ENCODE results near the gene AHNAK2.
"Not testable (repeated sequence)": the region's sequence is repeated elsewhere in the genome, so short reads cannot be mapped to it uniquely, and the experiment has no call there.

AHNAK2 gene

DNA sequence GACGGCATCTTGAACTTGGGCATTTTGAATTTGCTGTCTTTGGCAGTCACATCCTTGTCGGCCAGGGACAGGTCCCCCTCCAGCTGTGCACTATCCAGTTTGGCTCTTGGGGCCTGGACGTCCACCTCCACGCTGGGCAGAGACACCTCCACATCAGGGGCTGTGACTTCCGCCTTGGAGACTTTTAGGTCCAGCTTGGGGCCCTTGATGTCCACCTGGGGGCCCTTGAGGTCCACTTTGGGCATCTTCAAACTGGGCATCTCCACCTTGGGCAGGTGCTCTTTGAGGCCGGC lies 34.2 kb downstream of the AHNAK2 start:
- DNase-seq (ENCODE audit: low read depth); H3K4me3 ChIP-seq (ENCODE audit: low read depth, low read length): not testable (repeated sequence)

DNA sequence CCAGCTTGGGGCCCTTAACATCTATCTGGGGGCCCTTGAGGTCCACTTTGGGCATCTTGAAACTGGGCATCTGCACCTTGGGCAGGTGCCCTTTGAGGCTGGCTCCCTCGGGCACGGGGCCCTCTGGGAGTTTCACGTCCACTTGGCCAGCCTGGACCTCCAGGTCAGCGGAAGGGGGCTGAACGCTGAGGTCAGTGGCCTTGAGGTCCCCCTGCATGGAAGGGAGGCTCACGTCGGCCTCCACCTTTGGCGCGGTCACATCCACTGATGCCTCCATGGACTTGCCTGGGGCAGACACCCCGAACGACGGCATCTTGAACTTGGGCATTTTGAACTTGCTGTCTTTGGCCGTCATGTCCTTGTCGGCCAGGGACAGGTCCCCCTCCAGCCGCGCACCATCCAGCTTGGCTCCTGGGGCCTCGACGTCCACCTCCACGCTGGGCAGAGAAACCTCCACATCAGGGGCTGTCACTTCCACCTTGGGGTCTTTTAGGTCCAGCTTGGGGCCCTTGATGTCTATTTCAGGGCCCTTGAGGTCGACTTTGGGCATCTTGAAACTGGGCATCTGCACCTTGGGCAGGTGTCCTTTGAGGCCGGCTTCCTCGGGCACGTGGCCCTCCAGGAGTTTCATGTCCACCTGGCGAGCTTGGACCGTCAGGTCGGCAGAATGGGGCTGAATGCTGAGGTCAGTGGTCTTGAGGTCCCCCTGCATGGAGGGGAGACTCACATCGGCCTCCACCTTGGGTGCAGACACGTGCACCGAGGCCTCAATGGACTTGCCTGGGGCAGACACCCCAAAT lies 34.8 kb downstream of the AHNAK2 start:
- DNase-seq (ENCODE audit: low read depth); H3K4me3 ChIP-seq (ENCODE audit: low read depth, low read length): not testable (repeated sequence)

DNA sequence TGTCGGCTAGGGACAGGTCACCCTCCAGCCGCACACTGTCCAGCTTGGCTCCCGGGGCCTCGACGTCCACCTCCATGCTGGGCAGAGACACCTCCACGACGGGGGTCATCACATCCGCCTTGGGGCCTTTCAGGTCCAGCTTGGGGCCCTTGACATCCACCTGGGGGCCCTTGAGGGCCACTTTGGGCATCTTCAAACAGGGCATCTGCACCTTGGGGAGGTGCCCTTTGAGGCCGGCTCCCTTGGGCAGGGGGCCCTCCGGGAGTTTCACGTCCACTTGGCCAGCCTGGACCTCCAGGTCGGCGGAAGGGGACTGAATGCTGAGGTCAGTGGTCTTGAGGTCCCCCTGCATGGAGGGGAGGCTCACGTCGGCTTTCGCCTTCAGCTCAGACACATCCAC lies 35.6 kb downstream of the AHNAK2 start:
- no peak for DNase-seq (ENCODE audit: low read depth)
- H3K4me3 ChIP-seq (ENCODE audit: low read depth, low read length) = no peak overlapping the region

DNA sequence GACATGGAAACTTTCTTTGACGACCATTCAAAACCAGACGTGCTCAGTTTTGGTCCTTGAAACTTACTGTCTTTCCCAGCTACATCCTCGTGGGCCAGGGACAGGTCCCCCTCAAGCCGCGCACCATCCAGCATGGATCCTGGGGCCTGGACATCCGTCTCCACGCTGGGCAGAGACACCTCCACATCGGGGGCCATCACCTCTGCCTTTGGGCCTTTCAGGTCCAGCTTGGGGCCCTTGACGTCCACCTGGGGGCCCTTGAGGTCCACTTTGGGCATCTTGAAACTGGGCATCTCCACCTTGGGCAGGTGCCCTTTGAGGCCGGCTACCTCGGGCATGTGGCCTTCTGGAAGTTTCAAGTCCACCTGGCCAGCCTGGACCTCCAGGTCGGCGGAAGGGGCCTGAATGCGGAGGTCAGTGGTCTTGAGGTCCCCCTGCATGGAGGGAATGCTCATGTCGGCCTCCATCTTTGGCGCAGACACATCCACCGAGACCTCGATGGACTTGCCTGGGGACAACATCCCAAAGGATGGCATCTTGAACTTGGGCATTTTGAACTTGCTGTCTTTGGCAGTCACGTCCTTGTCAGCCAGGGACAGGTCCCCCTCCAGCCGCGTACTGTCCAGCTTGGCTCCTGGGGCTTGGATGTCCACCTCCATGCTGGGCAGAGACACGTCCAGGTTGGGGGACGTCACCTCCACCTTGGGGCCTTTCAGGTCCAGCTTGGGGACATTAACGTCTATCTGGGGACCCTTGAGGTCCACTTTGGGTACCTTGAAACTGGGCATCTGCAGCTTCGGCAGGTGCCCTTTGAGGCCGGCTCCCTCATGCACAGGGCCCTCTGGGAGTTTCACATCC lies 36.4 kb downstream of the AHNAK2 start:
- DNase-seq (ENCODE audit: low read depth) = no peak
- H3K4me3 ChIP-seq (ENCODE audit: low read depth, low read length) = no peak overlapping the region

DNA sequence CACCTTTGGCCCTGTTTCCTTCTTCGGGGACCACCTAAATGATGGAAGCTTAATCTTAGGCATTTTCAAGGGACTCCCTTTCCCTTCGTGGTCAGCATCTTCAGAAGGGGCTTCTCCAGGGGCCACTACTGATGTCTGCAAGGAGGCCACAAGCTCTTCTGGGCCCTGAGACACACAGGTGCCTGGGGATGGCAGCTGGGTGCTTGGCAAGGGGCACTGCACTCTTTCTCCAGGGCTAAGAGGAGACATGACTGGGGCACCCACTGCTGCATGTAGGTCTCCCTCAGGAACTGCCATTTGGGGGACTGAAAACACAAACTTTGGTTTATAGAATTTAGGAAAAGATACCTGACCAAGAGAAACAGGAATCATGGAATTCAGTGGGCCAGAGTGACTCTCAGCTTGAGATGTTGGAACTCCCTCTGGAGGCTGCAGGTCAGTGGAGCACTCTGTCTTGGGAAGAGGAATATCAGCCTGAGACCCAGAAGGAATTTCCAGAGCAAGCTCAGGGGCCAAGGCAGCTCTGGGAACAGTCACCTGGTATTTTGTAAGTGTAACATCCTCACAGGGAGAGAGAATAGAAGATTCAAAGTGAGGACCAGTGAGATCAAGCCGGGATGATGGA lies 37.5 kb downstream of the AHNAK2 start:
- no peak overlapping the region for H3K4me3 ChIP-seq (ENCODE audit: low read depth, low read length)

DNA sequence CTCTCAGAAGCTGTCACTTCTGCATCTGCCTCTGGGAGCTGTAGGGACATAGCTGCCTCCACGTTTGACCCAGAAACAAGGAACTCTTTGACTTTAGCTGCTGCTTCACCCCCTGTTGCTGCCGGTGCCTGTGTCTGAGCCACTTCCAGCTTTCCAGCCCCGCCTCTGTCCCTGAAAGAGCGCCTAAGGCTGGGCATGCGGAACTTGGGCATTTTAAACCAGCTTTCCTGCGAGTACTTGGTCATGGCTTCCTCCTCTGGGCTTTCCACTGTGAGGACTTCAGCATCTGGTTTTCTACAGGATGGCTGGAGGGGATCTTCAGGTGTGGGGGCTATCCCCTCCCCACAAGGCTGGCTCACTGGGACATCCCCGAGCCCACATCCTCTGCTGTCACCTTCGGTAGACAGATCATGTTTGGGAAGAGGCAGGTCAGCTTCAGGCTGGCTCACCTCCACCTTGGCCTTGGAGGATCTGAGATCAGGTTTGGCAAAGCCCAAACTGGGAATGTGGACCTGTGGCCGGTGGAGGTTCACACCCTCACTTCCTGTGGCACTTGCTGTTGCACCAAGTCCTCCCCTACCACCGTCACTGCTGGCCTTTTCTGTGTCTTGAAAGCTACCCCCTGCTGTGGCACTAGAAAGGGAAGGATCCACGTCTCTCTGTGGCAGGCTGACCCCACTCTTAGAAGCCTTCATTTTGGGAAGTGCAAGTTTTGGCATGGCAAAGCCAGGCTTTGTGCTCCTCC lies 38.3 kb downstream of the AHNAK2 start:
- H3K4me3 ChIP-seq (ENCODE audit: low read depth, low read length) = no peak overlapping the region
- no peak for DNase-seq (ENCODE audit: low read depth)

More for the DNA sequence above, 37.5 kb downstream of the AHNAK2 start:
- DNase-seq (ENCODE audit: low read depth) = no peak

DNA sequence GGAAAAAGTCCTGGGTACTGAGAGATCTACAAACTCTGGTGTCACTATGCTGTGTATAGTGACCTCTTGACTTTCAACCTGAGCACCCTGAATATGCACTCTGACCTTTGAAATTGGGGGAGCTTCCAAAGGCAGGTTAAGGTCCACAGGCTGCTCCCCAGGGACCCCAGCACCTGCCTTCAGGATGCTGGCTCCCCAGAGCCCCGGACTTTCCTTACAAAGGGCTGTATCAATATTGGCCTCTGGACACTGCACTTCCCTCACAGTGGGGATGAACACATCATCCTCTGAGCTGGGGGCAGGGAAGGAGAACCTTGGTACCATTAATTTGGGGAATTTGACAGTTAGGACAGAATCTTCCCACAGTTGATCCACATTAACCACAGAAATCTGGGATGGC lies 39.2 kb downstream of the AHNAK2 start:
- no peak for DNase-seq (ENCODE audit: low read depth)
- H3K4me3 ChIP-seq (ENCODE audit: low read depth, low read length) = no peak overlapping the region

DNA sequence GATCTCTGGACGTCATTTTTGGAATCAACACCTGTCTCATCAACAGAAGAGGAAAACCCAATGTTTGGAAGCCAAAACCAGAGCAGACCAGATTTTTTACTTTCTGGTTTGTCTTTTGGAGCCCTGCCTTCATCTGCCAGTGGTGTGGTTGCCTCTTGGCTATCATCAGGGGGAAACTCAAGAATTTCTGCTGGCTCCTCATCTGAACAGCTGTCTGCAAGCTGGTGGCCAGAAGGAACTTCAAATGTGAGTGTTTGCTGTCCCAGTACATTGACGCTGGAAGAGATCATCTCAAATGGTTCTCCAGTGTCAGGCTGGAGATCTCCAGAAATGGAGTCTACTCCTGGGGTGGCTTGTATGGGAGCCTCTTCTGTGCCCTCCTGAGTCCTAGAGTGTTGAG lies 39.7 kb downstream of the AHNAK2 start:
- no peak for DNase-seq (ENCODE audit: low read depth)

DNA sequence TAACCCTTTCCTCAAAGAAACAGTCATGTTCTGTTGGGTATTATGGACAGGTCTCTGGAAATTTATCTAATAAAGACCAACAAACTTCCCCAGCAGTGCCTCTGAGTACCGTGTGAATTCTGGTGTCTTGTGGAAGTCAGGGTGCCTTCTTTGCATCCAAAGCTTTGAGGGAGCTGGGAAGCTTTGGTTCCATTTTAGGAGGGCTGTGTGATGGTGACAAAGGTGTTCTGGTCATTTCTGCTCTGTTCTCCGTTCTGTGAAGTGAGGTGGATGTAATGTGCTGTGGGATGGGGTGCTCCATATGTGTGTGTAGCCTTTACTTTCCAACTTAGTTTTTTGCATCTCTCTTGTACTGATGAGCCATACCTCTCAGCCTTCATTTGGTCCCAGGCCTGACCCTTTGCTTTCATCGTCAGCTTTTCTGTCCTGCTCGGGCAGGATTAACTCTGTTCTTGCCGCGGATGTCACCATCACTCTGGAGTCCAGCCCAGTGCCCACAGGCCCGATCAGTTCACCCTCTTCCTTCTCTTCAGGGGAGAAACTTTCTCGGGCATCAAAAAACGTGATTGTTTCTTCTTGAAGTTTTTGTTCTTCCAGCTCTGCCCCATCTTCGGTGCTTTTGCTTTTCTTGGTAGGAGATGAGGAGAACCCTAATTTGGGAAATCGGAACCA lies 40.3 kb downstream of the AHNAK2 start:
- H3K4me3 ChIP-seq (ENCODE audit: low read depth, low read length) = no peak overlapping the region
- DNase-seq (ENCODE audit: low read depth) = no peak

More for the DNA sequence above, 39.7 kb downstream of the AHNAK2 start:
- no peak overlapping the region for H3K4me3 ChIP-seq (ENCODE audit: low read depth, low read length)

DNA sequence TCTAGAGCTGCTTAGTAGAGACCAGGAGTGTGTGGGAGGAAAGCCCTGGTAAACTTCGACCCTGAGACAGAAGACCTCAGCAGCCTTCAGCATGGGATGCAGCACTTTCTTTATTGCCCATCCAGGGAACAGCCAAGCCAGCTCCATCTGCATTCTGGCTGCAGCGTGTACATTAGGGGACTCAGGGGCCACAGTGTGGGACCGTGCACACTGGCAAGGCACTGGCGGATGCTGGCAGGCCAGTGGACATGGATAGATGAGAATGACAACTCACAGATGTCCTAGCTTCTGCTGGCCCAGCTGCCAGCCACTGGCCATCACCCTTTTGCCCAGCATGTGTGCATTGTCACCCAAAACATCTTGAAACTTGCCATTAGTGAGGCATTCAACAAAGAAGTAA lies 41.0 kb downstream of the AHNAK2 start:
- H3K4me3 ChIP-seq (ENCODE audit: low read depth, low read length) = no peak overlapping the region
- no peak for DNase-seq (ENCODE audit: low read depth)

DNA sequence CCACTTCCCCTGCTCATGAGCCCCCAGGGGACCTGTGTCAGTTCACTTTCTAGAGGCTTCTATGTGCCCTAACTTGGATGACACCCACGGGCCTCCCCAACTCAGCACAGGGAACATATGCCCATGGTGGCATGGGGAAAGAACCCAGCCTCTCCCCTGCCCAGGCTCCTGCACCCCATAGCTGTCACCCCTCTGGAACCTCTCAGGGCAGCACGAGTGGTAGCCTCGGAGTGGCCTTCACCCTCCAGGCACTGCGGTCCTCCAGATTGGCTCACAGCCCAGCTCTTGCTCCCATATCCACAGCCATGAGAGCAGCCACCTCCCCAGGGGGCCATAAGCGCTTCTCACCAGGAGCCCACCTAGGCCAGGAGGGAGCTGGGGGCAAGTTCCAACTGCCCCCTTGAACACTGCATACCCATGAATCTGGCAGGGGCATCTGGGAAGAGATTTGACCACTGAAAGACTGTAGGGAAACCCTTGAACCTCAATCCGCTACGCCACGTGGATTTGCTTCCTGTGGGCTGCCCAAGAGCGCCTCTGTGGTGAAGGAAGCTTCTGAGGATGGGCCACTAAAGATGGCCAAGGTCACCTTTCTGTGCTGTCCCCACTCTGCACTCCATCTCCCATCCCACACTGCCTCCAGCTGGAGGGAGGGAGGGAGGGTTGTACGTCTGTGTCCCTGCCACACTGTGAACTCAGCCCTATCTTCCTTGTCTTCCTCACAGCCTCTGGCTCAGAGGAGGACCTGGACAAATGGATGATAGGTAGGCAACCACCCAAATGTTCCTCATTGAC lies 41.6 kb downstream of the AHNAK2 start:
- no peak overlapping the region for H3K4me3 ChIP-seq (ENCODE audit: low read depth, low read length)
- no peak for DNase-seq (ENCODE audit: low read depth)

DNA sequence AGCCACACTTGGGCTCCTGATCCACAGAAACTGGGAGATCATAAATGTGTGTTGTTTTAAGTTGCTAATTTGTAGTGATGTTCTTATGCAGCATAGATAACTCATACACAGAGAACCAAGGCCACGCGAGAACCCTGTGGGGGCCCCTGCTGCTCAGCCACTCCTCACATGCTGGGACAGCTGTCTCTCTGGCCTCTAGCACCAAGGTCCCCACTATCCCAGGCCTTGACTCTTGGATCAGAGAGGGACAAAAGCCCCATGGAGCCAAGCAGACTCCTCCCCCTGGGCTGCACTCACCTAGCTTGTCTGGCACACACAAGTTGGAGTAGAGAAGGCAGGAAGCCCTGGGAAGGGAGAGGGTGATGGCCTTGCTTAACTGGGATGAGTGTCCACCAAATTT lies 42.2 kb downstream of the AHNAK2 start:
- no peak for DNase-seq (ENCODE audit: low read depth)
- H3K4me3 ChIP-seq (ENCODE audit: low read depth, low read length) = no peak overlapping the region

DNA sequence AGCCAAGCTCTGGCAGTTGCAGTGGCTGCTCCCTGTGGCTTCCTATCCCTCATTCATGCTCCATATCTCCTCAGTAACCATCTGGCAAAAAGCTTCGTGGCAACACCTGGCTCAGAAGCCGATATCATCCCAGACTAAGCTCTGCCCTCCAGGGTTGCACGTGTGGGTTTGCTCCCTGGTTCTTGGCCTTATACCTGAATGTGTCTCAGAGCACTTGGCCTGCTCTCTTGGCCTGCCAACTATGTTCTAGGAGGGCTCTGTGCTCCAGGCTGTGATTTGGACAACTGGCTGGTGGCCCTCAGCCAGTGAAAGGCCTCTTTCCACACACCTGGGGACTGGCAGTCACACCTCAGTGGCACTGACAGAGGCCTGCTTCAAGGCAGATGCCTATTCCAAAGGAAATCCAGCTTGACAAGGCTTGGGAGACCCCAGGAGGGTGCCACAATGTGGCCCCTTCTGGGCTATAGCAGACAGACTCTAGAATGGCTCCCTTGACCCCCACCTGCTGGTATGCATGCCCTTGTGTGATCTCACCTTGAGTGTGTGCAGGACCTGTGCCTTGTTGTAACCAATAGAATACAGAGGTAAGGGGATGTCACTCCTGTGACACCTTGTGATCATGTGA lies 43.0 kb downstream of the AHNAK2 start:
- DNase-seq (ENCODE audit: low read depth) = no peak
- H3K4me3 ChIP-seq (ENCODE audit: low read depth, low read length) = no peak overlapping the region

DNA sequence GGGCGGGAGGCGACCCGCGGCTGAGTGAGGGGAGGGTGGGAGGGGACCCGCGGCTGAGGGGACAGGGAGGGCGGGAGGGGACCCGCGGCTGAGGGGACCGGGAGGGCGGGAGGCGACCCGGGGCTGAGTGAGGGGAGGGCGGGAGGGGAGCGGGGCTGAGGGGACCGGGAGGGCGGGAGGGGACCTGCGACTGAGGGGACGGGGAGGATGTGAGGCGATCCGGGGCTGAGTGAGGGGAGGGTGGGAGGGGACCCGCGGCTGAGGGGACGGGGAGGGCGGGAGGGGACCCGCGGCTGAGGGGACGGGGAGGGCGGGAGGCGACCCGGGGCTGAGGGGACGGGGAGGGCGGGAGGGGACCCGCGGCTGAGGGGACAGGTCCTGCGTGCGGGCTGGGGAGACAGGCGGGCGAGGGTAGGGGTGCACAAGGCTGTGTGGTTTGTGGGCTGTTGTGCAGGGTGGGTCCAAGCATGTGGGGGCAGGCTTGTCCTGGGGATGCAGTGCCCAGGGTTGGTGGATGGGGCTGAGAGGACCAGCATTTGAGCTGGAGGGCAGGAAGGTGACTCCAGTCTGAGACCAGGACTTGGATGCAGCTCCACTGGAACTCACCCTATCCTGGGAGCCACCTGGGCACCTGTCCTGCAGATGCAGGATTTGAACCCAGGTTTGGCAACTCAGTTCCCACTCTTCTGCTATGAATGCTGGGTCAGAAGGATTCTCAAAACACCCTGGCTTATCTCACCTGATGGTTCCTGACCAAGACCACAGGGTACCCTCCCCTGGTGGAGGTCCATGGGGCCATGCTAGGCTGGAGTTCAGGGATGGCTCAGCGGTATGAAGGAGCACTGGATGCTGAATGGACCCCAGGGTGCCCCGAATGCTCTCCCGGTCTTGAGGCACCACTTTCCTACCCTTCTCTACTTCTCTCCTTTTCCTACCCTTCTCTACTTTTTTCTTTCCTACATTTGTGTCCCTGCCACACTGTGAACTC lies 44.1 kb downstream of the AHNAK2 start:
- no peak for DNase-seq (ENCODE audit: low read depth)
- no peak overlapping the region for H3K4me3 ChIP-seq (ENCODE audit: low read depth, low read length)

DNA sequence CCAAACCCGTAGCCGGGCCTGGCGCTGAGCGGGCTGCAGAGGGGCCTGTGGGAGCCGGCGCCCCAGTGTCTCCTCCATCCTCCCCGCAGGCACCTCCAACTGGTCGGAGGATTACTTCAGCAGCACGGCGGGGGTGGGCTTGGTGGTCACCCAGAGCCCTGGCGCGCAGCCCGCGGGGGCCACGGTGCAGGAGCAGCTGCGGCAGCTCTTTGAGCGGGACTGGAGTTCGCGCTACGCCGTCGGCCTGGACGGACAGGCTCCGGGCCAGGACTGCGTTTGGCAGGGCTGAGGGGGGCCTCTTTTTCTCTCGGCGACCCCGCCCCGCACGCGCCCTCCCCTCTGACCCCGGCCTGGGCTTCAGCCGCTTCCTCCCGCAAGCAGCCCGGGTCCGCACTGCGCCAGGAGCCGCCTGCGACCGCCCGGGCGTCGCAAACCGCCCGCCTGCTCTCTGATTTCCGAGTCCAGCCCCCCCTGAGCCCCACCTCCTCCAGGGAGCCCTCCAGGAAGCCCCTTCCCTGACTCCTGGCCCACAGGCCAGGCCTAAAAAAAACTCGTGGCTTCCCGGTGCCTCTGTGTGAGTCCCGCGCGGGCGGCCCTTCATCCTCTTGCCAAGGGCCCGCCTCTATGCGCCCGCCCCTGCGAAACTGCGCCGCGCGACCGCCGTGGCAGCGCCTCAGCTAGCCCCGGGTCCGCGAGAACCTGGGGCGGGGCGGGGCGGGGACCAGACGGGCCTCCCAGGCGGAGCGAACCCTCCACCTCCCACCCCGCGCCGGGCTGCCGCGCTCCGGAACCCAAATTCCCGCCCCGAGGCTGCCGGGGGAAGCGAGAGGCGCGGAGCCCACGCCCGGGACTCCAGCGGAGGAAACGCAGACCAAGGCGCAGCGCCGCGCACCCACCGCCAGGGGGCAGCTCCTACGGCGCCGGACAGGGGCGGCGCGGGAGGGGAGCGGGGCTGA lies 45.2 kb downstream of the AHNAK2 start:
- peak overlapping the region; percentile 51 for H3K4me3 ChIP-seq (ENCODE audit: low read depth, low read length)
- peak; percentile 25 for DNase-seq (ENCODE audit: low read depth)
